ENCODE results near the gene OSBPL9. TPM values are rescaled to one million over a fixed set of nuclear protein-coding genes. Genes with fewer than 3 reads are reported as not detected.

Gene OSBPL9
- total RNA-seq, 1 donor from 2014 or later = 55.8 TPM

GRCh38 chr1:51635615-51636014 is 18.7 kb downstream of the OSBPL9 start:
- no peak for DNase-seq
- Histone ChIP-seq H3K9me3 (replicated peaks) (no peaks in the 10 kb centered on the region), H3K36me3 (no peaks in the 10 kb centered on the region), H3K27ac (replicated peaks) (no peak overlapping the region), H3K4me1 (peaks cover 54% of the 10 kb centered on the region), H3K27me3 (ENCODE audit: low read depth) (no peaks in the 10 kb centered on the region), H3K4me3 (no peak overlapping the region)
- intact Hi-C loops (cut with micrococcal nuclease) = loop anchor here (10.0 kb wide), 1 partner anchor 129 kb away; no protein-coding TSS in a partner anchor
- TF ChIP-seq, protein P1, sequence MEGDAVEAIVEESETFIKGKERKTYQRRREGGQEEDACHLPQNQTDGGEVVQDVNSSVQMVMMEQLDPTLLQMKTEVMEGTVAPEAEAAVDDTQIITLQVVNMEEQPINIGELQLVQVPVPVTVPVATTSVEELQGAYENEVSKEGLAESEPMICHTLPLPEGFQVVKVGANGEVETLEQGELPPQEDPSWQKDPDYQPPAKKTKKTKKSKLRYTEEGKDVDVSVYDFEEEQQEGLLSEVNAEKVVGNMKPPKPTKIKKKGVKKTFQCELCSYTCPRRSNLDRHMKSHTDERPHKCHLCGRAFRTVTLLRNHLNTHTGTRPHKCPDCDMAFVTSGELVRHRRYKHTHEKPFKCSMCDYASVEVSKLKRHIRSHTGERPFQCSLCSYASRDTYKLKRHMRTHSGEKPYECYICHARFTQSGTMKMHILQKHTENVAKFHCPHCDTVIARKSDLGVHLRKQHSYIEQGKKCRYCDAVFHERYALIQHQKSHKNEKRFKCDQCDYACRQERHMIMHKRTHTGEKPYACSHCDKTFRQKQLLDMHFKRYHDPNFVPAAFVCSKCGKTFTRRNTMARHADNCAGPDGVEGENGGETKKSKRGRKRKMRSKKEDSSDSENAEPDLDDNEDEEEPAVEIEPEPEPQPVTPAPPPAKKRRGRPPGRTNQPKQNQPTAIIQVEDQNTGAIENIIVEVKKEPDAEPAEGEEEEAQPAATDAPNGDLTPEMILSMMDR (IDR thresholded peaks at IDR 0.05; ENCODE audit: borderline replicate concordance) = no peak

DNA sequence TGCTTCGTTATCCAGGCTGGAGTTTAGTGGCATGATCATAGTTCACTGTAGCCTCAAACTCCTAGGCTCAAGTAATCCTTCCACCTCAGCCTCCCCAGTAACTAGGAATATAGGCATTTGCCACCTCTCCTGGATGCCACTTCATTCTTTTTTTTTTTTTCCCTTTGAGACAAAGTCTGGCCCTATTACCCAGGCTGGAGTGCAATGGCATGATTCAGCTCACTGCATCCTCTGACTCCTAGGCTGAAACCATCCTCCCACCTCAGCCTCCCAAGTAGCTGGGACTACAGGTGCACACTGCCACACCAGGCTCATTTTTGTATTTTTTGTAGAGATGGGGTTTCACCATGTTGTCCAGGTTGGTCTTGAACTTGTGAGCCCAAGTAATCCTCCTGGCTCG is 19.3 kb downstream of the OSBPL9 start:
- Histone ChIP-seq H3K27ac (replicated peaks) (no peak overlapping the region), H3K4me1 (peaks cover 54% of the 10 kb centered on the region), H3K27me3 (ENCODE audit: low read depth) (no peaks in the 10 kb centered on the region), H3K36me3 (no peaks in the 10 kb centered on the region), H3K9me3 (replicated peaks) (no peaks in the 10 kb centered on the region), H3K4me3 (no peak overlapping the region)
- DNase-seq = no peak
- intact Hi-C loops (cut with micrococcal nuclease) = loop anchor here (10.0 kb wide), 1 partner anchor 129 kb away; no protein-coding TSS in a partner anchor
- TF ChIP-seq, protein P1 (IDR thresholded peaks at IDR 0.05; ENCODE audit: borderline replicate concordance) = no peak

- intact Hi-C loops (cut with micrococcal nuclease) = loop anchor here (10.0 kb wide), 1 partner anchor 128 kb away; no protein-coding TSS in a partner anchor
- Histone ChIP-seq H3K4me3 (no peak overlapping the region), H3K27ac (replicated peaks) (peak overlapping the region; percentile 41), H3K4me1 (peaks cover 56% of the 10 kb centered on the region), H3K27me3 (ENCODE audit: low read depth) (no peaks in the 10 kb centered on the region), H3K9me3 (replicated peaks) (no peaks in the 10 kb centered on the region), H3K36me3 (no peaks in the 10 kb centered on the region)
- DNase-seq = no peak
- TF ChIP-seq, protein P1 (IDR thresholded peaks at IDR 0.05; ENCODE audit: borderline replicate concordance) = no peak
Observed at GRCh38 chr1:51636764-51637522, 20.1 kb downstream of the OSBPL9 start.

DNA sequence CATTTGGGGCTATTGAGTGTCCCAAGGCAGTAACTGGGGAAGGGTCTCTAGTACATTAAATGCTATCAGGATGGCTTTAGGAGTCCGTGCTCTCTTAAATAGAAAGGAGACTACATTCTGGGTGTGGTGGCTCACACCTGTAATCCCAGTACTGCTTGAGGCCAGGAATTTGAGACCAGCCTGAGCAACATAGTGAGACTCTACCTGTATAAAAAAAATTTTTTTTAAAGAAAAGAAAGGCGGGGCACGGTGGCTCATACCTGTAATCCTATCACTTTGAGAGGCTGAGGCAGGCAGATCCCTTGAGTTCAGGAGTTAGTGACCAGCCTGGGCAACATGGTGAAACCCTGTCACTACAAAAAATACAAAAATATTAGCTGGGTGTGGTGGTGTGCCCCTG is 21.5 kb downstream of the OSBPL9 start:
- no peaks in the 10 kb centered on the region for H3K36me3 ChIP-seq
- no peak overlapping the region for H3K27ac ChIP-seq (replicated peaks)
- H3K27me3 ChIP-seq (ENCODE audit: low read depth) = no peaks in the 10 kb centered on the region
- no peak for DNase-seq
- H3K4me1 ChIP-seq = peaks cover 70% of the 10 kb centered on the region
- no peak overlapping the region for H3K4me3 ChIP-seq
- H3K9me3 ChIP-seq (replicated peaks) = no peaks in the 10 kb centered on the region
- intact Hi-C loops (cut with micrococcal nuclease) = loop anchor here (10.0 kb wide), 1 partner anchor 126 kb away; no protein-coding TSS in a partner anchor
- TF ChIP-seq, protein P1 (IDR thresholded peaks at IDR 0.05; ENCODE audit: borderline replicate concordance) = no peak

- Histone ChIP-seq H3K27me3 (ENCODE audit: low read depth) (no peaks in the 10 kb centered on the region), H3K27ac (replicated peaks) (no peak overlapping the region), H3K9me3 (replicated peaks) (no peaks in the 10 kb centered on the region), H3K4me3 (no peak overlapping the region), H3K4me1 (peaks cover 78% of the 10 kb centered on the region), H3K36me3 (no peaks in the 10 kb centered on the region)
- TF ChIP-seq, protein P1 (IDR thresholded peaks at IDR 0.05; ENCODE audit: borderline replicate concordance) = no peak
- intact Hi-C loops (cut with micrococcal nuclease) = loop anchor here (10.0 kb wide), 1 partner anchor 125 kb away; no protein-coding TSS in a partner anchor
- DNase-seq = no peak
Observed at GRCh38 chr1:51639694-51640093, 22.8 kb downstream of the OSBPL9 start.
